Measurements from ENCODE around the gene NHERF1.

- TF ChIP-seq CTCF (IDR thresholded peaks at IDR 0.05), result no peak
- no peak for TF ChIP-seq POLR2A (IDR thresholded peaks at IDR 0.05)
Observed at GRCh38 chr17:74723891-74724290, 24.5 kb upstream of the NHERF1 start.

Measured in right lobe of liver (tissue), 4 donors.